Activated gamma-delta T cell (primary cell): ENCODE measurements around the gene DNAJB6.

Source experiments
- DNase-seq: peaks from one replicate; lab custom pipeline; 2025; lab: John Stamatoyannopoulos, UW

Gene DNAJB6

DNA sequence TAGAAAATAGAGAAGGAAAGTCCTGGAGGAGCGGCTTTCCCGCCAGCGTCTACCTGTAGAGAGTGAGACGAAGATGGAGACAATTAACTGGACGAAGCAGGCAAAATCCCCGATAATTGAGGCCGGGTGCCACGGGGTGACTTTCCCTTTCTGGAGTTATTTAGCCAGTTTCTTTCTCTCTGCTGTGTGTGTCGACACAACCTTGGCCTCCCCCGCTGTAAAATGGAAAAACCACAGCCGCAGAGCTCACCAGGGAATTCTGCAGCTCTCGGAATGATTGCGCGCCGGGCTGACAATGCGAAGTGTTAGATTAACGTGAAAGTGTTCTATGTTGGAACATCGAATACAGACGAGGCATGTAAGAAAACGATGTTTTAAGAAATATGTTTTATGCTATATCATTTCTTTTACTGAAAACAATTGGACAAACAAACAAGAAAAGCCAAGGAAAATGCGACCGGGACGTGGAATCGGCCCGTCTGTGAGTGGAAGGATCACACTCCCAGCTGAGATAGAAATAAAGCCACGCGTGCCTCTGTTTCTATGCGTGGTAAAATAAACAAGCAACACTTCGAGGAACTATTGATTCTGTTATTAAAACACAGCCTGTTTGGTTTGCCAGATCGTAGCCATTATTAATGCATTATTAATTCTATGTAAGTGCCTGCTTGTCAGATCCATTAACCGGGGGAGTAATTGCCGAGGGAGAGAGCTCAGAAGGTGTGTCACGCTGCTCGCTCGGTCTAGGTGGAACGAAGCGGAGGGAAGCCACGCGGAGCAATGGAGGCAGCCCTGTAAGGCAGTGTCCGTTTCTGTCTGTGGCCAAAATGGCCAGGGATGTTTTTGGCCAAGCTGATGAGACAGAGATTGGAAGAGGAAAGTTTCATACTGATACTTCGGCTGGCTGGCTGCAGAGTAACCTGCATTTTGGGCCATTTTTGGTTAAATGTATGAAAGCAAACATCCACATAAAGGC is 129.4 kb downstream of the DNAJB6 start:
- no peak for DNase-seq

DNA sequence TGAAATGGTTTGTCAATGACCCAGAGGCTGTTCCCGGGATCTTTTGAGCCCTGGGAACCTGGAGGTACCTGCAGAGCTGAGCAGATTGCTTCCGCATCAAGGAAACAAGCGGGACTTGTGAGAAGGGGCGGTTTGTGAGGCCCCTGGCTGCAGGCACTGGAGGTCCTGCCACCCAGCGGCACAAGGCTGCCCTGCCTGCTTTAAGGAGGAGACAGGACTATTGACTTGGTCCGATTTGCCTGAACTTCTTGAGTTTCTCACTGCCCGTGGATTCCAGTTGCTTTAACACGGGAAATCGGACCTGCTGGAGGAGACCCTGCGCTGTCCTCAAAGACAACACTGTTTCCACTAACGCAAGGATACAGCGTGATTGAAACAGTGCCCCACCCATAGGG is 130.1 kb downstream of the DNAJB6 start:
- no peak for DNase-seq
